ENCODE measurements around the gene NPAS3.

NPAS3 gene

GRCh38 chr14:33631021-33631420 lies 692.3 kb downstream of the NPAS3 start:
- TF ChIP-seq SPI1 (IDR thresholded peaks at IDR 0.05; ENCODE audit: borderline replicate concordance, low read depth) (no peak), REST (IDR thresholded peaks at IDR 0.05; ENCODE audit: insufficient replicate concordance, low read depth) (no peak), POLR2AphosphoS5 (IDR thresholded peaks at IDR 0.05; ENCODE audit: low read depth) (no peak), CTCF (IDR thresholded peaks at IDR 0.05; ENCODE audit: insufficient read depth, low read length) (no peak), GABPA (IDR thresholded peaks at IDR 0.05; ENCODE audit: low read depth) (no peak)
- no peak for DNase-seq (ENCODE audit: low read depth in 1 of 2, low spot score in 1 of 2)
- H3K27ac ChIP-seq (replicated peaks) = no peak overlapping the region
- no peaks in the 10 kb centered on the region for H3K27me3 ChIP-seq (ENCODE audit: insufficient read depth, poor library complexity, severe bottlenecking)
- no peak overlapping the region for H3K4me3 ChIP-seq (replicated peaks; ENCODE audit: insufficient read depth, low read length)

GRCh38 chr14:33631441-33631840 lies 692.8 kb downstream of the NPAS3 start:
- H3K27ac ChIP-seq (replicated peaks) = no peak overlapping the region
- no peak overlapping the region for H3K4me3 ChIP-seq (replicated peaks; ENCODE audit: insufficient read depth, low read length)
- no peak for DNase-seq (ENCODE audit: low read depth in 1 of 2, low spot score in 1 of 2)
- no peaks in the 10 kb centered on the region for H3K27me3 ChIP-seq (ENCODE audit: insufficient read depth, poor library complexity, severe bottlenecking)
- TF ChIP-seq CTCF (IDR thresholded peaks at IDR 0.05; ENCODE audit: insufficient read depth, low read length) = no peak
- no peak for TF ChIP-seq REST (IDR thresholded peaks at IDR 0.05; ENCODE audit: insufficient replicate concordance, low read depth)
- no peak for TF ChIP-seq SPI1 (IDR thresholded peaks at IDR 0.05; ENCODE audit: borderline replicate concordance, low read depth)
- no peak for TF ChIP-seq GABPA (IDR thresholded peaks at IDR 0.05; ENCODE audit: low read depth)
- TF ChIP-seq POLR2AphosphoS5 (IDR thresholded peaks at IDR 0.05; ENCODE audit: low read depth) = no peak

GRCh38 chr14:33634631-33635030 lies 696.0 kb downstream of the NPAS3 start:
- DNase-seq (ENCODE audit: low read depth in 1 of 2, low spot score in 1 of 2) = no peak
- TF ChIP-seq POLR2AphosphoS5 (IDR thresholded peaks at IDR 0.05; ENCODE audit: low read depth) = no peak
- no peak for TF ChIP-seq CTCF (IDR thresholded peaks at IDR 0.05; ENCODE audit: insufficient read depth, low read length)
- TF ChIP-seq REST (IDR thresholded peaks at IDR 0.05; ENCODE audit: insufficient replicate concordance, low read depth) = no peak
- TF ChIP-seq SPI1 (IDR thresholded peaks at IDR 0.05; ENCODE audit: borderline replicate concordance, low read depth) = no peak
- no peak for TF ChIP-seq GABPA (IDR thresholded peaks at IDR 0.05; ENCODE audit: low read depth)
- H3K4me3 ChIP-seq (replicated peaks; ENCODE audit: insufficient read depth, low read length) = no peak overlapping the region

More at GRCh38 chr14:33634631-33635030, 696.0 kb downstream of the NPAS3 start:
- Histone ChIP-seq H3K27me3 (ENCODE audit: insufficient read depth, poor library complexity, severe bottlenecking) (no peaks in the 10 kb centered on the region), H3K27ac (replicated peaks) (no peak overlapping the region)

Data from HL-60 (cell line).